ENCODE data around the gene MR1. TPM values are rescaled to one million over a fixed set of nuclear protein-coding genes. Genes with fewer than 3 reads are reported as not detected.

MR1 gene
- total RNA-seq, 2 donors from 2014 or later: 19.6 to 30.0 TPM

GRCh38 chr1:181021811-181022434 is 11.9 kb upstream of the MR1 start:
- Histone ChIP-seq H3K9me3 (no peaks in the 10 kb centered on the region), H3K4me1 (ENCODE audit: control insufficient read depth in 1 of 2, low read depth in 2 of 2) (peaks cover 14 to 38% of the 10 kb centered on the region in 2 donors), H3K4me3 (peak overlapping the region; percentile 96), H3K27me3 (replicated peaks; ENCODE audit: insufficient read depth) (no peaks in the 10 kb centered on the region), H3K36me3 (no peaks in the 10 kb centered on the region), H3K27ac (peak overlapping the region; percentile 92 to 94)
- peak; percentile 38 for DNase-seq (ENCODE audit: low spot score)
- TF ChIP-seq CTCF (IDR thresholded peaks at IDR 0.05): no peak
- ATAC-seq (ENCODE audit: insufficient number of reproducible peaks, low FRiP score, low read depth): peak; percentile 65

GRCh38 chr1:181023265-181024057 is 10.3 kb upstream of the MR1 start:
- no peak for DNase-seq (ENCODE audit: low spot score)
- H3K36me3 ChIP-seq: no peaks in the 10 kb centered on the region

GRCh38 chr1:181028196-181028595 is 5.6 kb upstream of the MR1 start:
- Histone ChIP-seq H3K4me1 (ENCODE audit: control insufficient read depth in 1 of 2, low read depth in 2 of 2) (peaks cover 7 to 13% of the 10 kb centered on the region in 2 donors), H3K9me3 (no peaks in the 10 kb centered on the region), H3K4me3 (no peak overlapping the region), H3K36me3 (no peaks in the 10 kb centered on the region), H3K27me3 (replicated peaks; ENCODE audit: insufficient read depth) (no peaks in the 10 kb centered on the region), H3K27ac (no peak overlapping the region)
- DNase-seq (ENCODE audit: low spot score) (no peak), ATAC-seq (ENCODE audit: insufficient number of reproducible peaks, low FRiP score, low read depth) (no peak)
- TF ChIP-seq CTCF (IDR thresholded peaks at IDR 0.05): no peak

More at GRCh38 chr1:181023265-181024057, 10.3 kb upstream of the MR1 start:
- Histone ChIP-seq H3K4me3 (peak overlapping the region; percentile 96), H3K4me1 (ENCODE audit: control insufficient read depth in 1 of 2, low read depth in 2 of 2) (peaks cover 14 to 30% of the 10 kb centered on the region in 2 donors), H3K27ac (peak overlapping the region; percentile 44 to 92), H3K9me3 (no peaks in the 10 kb centered on the region), H3K27me3 (replicated peaks; ENCODE audit: insufficient read depth) (no peaks in the 10 kb centered on the region)
- no peak for TF ChIP-seq CTCF (IDR thresholded peaks at IDR 0.05)
- no peak for ATAC-seq (ENCODE audit: insufficient number of reproducible peaks, low FRiP score, low read depth)

- no peak for TF ChIP-seq CTCF (IDR thresholded peaks at IDR 0.05)
- Histone ChIP-seq H3K27me3 (replicated peaks; ENCODE audit: insufficient read depth) (no peaks in the 10 kb centered on the region), H3K36me3 (no peaks in the 10 kb centered on the region), H3K9me3 (no peaks in the 10 kb centered on the region), H3K4me3 (no peak overlapping the region), H3K27ac (no peak overlapping the region), H3K4me1 (ENCODE audit: control insufficient read depth in 1 of 2, low read depth in 2 of 2) (peaks cover 7 to 13% of the 10 kb centered on the region in 2 donors)
- no peak for DNase-seq (ENCODE audit: low spot score)
- no peak for ATAC-seq (ENCODE audit: insufficient number of reproducible peaks, low FRiP score, low read depth)
These were observed 5.2 kb upstream of the MR1 start for GRCh38 chr1:181028615-181029014.

- Histone ChIP-seq H3K27ac (peak overlapping the region; percentile 98), H3K36me3 (no peaks in the 10 kb centered on the region), H3K4me3 (no peak overlapping the region), H3K27me3 (replicated peaks; ENCODE audit: insufficient read depth) (no peaks in the 10 kb centered on the region), H3K9me3 (no peaks in the 10 kb centered on the region), H3K4me1 (ENCODE audit: control insufficient read depth in 1 of 2, low read depth in 2 of 2) (peaks cover 32 to 34% of the 10 kb centered on the region in 2 donors)
- DNase-seq (ENCODE audit: low spot score) (no peak), ATAC-seq (ENCODE audit: insufficient number of reproducible peaks, low FRiP score, low read depth) (no peak)
- TF ChIP-seq CTCF (IDR thresholded peaks at IDR 0.05): no peak
These were observed 1.2 kb upstream of the MR1 start for GRCh38 chr1:181032535-181032934.

All from thoracic aorta (tissue), 2 donors.